ENCODE measurements around the gene RHOG. TPM values are rescaled to one million over a fixed set of nuclear protein-coding genes. Genes with fewer than 3 reads are reported as not detected.

Gene RHOG
- total and polyA plus RNA-seq, 9 of the 15 experiments (the other 6 are each of a cell fraction or from before 2014, with no cell fraction given), result 22.6 to 162 (median 80.3) TPM

DNA sequence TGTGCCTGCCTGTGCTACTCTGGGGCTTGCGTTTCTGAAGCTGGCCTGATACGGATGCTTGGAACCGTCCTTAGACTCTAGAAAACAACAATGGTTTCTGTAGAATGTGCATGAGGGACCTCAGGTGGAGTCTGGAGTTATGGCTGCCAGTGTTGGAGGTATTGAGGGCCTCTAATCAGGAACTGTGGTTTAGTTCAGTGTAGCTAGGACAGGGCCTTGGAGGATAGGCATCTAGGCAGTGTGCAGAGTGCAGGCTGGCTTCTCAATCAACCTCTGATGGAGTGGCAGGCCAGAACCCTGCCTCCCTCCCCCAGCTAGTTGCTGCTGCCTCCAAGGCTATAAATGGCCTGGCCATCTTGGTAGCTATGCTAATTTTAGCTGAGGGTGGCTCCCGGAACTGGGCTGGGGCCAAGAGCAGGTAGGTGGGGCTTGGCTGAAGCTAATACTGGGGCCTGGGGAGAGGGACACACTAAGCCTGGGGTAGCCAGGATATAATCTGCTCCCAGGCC is 18.7 kb upstream of the RHOG start (continued):
- TF ChIP-seq ZFPM2 (CRISPR knock-in tag; IDR thresholded peaks at IDR 0.05), result no peak
- TF ChIP-seq, protein P1, sequence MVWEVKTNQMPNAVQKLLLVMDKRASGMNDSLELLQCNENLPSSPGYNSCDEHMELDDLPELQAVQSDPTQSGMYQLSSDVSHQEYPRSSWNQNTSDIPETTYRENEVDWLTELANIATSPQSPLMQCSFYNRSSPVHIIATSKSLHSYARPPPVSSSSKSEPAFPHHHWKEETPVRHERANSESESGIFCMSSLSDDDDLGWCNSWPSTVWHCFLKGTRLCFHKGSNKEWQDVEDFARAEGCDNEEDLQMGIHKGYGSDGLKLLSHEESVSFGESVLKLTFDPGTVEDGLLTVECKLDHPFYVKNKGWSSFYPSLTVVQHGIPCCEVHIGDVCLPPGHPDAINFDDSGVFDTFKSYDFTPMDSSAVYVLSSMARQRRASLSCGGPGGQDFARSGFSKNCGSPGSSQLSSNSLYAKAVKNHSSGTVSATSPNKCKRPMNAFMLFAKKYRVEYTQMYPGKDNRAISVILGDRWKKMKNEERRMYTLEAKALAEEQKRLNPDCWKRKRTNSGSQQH (CRISPR knock-in tag; IDR thresholded peaks at IDR 0.05), result no peak
- TF ChIP-seq ZNF76 (CRISPR knock-in tag; IDR thresholded peaks at IDR 0.05; ENCODE audit: borderline replicate concordance), result no peak
- TF ChIP-seq, protein P2, sequence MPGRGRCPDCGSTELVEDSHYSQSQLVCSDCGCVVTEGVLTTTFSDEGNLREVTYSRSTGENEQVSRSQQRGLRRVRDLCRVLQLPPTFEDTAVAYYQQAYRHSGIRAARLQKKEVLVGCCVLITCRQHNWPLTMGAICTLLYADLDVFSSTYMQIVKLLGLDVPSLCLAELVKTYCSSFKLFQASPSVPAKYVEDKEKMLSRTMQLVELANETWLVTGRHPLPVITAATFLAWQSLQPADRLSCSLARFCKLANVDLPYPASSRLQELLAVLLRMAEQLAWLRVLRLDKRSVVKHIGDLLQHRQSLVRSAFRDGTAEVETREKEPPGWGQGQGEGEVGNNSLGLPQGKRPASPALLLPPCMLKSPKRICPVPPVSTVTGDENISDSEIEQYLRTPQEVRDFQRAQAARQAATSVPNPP (IDR thresholded peaks at IDR 0.05; ENCODE audit: borderline replicate concordance, insufficient read depth, insufficient read length), result no peak
- TF ChIP-seq NUFIP1 (IDR thresholded peaks at IDR 0.05; ENCODE audit: partially characterized antibody), result no peak
- TF ChIP-seq, protein P3, sequence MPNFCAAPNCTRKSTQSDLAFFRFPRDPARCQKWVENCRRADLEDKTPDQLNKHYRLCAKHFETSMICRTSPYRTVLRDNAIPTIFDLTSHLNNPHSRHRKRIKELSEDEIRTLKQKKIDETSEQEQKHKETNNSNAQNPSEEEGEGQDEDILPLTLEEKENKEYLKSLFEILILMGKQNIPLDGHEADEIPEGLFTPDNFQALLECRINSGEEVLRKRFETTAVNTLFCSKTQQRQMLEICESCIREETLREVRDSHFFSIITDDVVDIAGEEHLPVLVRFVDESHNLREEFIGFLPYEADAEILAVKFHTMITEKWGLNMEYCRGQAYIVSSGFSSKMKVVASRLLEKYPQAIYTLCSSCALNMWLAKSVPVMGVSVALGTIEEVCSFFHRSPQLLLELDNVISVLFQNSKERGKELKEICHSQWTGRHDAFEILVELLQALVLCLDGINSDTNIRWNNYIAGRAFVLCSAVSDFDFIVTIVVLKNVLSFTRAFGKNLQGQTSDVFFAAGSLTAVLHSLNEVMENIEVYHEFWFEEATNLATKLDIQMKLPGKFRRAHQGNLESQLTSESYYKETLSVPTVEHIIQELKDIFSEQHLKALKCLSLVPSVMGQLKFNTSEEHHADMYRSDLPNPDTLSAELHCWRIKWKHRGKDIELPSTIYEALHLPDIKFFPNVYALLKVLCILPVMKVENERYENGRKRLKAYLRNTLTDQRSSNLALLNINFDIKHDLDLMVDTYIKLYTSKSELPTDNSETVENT (CRISPR knock-in tag; IDR thresholded peaks at IDR 0.05), result peak; percentile 57; the same call in 1 of the 2 replicates
- no peak for TF ChIP-seq PURB (CRISPR knock-in tag; IDR thresholded peaks at IDR 0.05; ENCODE audit: low read depth)
- TF ChIP-seq FOSL1 (tag; conservative IDR thresholded peaks at IDR 0.05), result no peak
- no peak for TF ChIP-seq CBX3 (IDR thresholded peaks at IDR 0.05; ENCODE audit: borderline replicate concordance in 1 of 2, low read length in 2 of 2)
- TF ChIP-seq HNRNPK (IDR thresholded peaks at IDR 0.05; ENCODE audit: low read depth, low read length, poor library complexity, severe bottlenecking), result no peak
- TF ChIP-seq SOX6 (IDR thresholded peaks at IDR 0.05), result peak; percentile 21; the same call in 1 of the 2 replicates
- no peak for TF ChIP-seq XRCC4 (IDR thresholded peaks at IDR 0.05; ENCODE audit: extremely low read depth, insufficient read depth, insufficient read length)
- TF ChIP-seq, protein P4, sequence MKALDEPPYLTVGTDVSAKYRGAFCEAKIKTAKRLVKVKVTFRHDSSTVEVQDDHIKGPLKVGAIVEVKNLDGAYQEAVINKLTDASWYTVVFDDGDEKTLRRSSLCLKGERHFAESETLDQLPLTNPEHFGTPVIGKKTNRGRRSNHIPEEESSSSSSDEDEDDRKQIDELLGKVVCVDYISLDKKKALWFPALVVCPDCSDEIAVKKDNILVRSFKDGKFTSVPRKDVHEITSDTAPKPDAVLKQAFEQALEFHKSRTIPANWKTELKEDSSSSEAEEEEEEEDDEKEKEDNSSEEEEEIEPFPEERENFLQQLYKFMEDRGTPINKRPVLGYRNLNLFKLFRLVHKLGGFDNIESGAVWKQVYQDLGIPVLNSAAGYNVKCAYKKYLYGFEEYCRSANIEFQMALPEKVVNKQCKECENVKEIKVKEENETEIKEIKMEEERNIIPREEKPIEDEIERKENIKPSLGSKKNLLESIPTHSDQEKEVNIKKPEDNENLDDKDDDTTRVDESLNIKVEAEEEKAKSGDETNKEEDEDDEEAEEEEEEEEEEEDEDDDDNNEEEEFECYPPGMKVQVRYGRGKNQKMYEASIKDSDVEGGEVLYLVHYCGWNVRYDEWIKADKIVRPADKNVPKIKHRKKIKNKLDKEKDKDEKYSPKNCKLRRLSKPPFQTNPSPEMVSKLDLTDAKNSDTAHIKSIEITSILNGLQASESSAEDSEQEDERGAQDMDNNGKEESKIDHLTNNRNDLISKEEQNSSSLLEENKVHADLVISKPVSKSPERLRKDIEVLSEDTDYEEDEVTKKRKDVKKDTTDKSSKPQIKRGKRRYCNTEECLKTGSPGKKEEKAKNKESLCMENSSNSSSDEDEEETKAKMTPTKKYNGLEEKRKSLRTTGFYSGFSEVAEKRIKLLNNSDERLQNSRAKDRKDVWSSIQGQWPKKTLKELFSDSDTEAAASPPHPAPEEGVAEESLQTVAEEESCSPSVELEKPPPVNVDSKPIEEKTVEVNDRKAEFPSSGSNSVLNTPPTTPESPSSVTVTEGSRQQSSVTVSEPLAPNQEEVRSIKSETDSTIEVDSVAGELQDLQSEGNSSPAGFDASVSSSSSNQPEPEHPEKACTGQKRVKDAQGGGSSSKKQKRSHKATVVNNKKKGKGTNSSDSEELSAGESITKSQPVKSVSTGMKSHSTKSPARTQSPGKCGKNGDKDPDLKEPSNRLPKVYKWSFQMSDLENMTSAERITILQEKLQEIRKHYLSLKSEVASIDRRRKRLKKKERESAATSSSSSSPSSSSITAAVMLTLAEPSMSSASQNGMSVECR (CRISPR knock-in tag; IDR thresholded peaks at IDR 0.05), result no peak
- TF ChIP-seq NCOA1 (IDR thresholded peaks at IDR 0.05; ENCODE audit: low read depth), result no peak
- no peak for TF ChIP-seq ZNF668 (CRISPR knock-in tag; IDR thresholded peaks at IDR 0.05)
- no peak for TF ChIP-seq CBX2 (IDR thresholded peaks at IDR 0.05; ENCODE audit: insufficient read depth, low read length, poor library complexity, severe bottlenecking)
- TF ChIP-seq, protein P5, sequence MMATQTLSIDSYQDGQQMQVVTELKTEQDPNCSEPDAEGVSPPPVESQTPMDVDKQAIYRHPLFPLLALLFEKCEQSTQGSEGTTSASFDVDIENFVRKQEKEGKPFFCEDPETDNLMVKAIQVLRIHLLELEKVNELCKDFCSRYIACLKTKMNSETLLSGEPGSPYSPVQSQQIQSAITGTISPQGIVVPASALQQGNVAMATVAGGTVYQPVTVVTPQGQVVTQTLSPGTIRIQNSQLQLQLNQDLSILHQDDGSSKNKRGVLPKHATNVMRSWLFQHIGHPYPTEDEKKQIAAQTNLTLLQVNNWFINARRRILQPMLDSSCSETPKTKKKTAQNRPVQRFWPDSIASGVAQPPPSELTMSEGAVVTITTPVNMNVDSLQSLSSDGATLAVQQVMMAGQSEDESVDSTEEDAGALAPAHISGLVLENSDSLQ (IDR thresholded peaks at IDR 0.05), result peak; percentile 80
- TF ChIP-seq NRF1 (conservative IDR thresholded peaks at IDR 0.05 in 1 of 2, IDR thresholded peaks at IDR 0.05 in 1 of 2), result peak in 1 of 2 experiments; percentile 32; a peak in 1 of 4 replicates

Measured in K562 (cell line).